Measurements from ENCODE around the gene KBTBD6.
"Not testable (repeated sequence)": the region's sequence is repeated elsewhere in the genome, so short reads cannot be mapped to it uniquely, and the experiment has no call there.

The KBTBD6 gene

GRCh38 chr13:41132512-41133152 lies at the start of gene KBTBD6:
Gene KBTBD6 (minus strand): TSS chr13:41132802. CDS start chr13:41132511, 291 bp downstream.
- DNase-seq (ENCODE audit: low read depth): peak; percentile 99
- H3K4me3 ChIP-seq (ENCODE audit: low read depth, low read length): peak within 1 kb of the TSS; percentile 87
- TF ChIP-seq CTCF (IDR thresholded peaks at IDR 0.05; ENCODE audit: low read depth, low read length): no peak
- TF ChIP-seq MYC (IDR thresholded peaks at IDR 0.05; ENCODE audit: low read depth, low read length): peak; percentile 96
- TF ChIP-seq MAX (IDR thresholded peaks at IDR 0.05; ENCODE audit: low read depth, low read length): 0 out of 2 replicates have a peak, but pooled peaks have one; percentile 63
- peak; percentile 94 for TF ChIP-seq POLR2A (IDR thresholded peaks at IDR 0.05; ENCODE audit: extremely low read depth, insufficient read length)

- no peak overlapping the region for H3K4me3 ChIP-seq (ENCODE audit: low read depth, low read length)
- no peak for DNase-seq (ENCODE audit: low read depth)
- TF ChIP-seq MYC (IDR thresholded peaks at IDR 0.05; ENCODE audit: low read depth, low read length) (no peak), CTCF (IDR thresholded peaks at IDR 0.05; ENCODE audit: low read depth, low read length) (no peak), MAX (IDR thresholded peaks at IDR 0.05; ENCODE audit: low read depth, low read length) (no peak), POLR2A (IDR thresholded peaks at IDR 0.05; ENCODE audit: extremely low read depth, insufficient read length) (no peak)
These were observed 49.6 kb upstream of the KBTBD6 start for GRCh38 chr13:41182231-41182630.

- TF ChIP-seq POLR2A (IDR thresholded peaks at IDR 0.05; ENCODE audit: extremely low read depth, insufficient read length): no peak
- no peak for TF ChIP-seq MAX (IDR thresholded peaks at IDR 0.05; ENCODE audit: low read depth, low read length)
- TF ChIP-seq MYC (IDR thresholded peaks at IDR 0.05; ENCODE audit: low read depth, low read length): no peak
- TF ChIP-seq CTCF (IDR thresholded peaks at IDR 0.05; ENCODE audit: low read depth, low read length): no peak
- H3K4me3 ChIP-seq (ENCODE audit: low read depth, low read length): no peak overlapping the region
- no peak for DNase-seq (ENCODE audit: low read depth)
These were observed 47.1 kb upstream of the KBTBD6 start for GRCh38 chr13:41179593-41180250.

- H3K4me3 ChIP-seq (ENCODE audit: low read depth, low read length): no peak overlapping the region
- TF ChIP-seq POLR2A (IDR thresholded peaks at IDR 0.05; ENCODE audit: extremely low read depth, insufficient read length) (no peak), CTCF (IDR thresholded peaks at IDR 0.05; ENCODE audit: low read depth, low read length) (no peak), MYC (IDR thresholded peaks at IDR 0.05; ENCODE audit: low read depth, low read length) (no peak), MAX (IDR thresholded peaks at IDR 0.05; ENCODE audit: low read depth, low read length) (no peak)
- DNase-seq (ENCODE audit: low read depth): no peak
These were observed 45.4 kb upstream of the KBTBD6 start for GRCh38 chr13:41178040-41178439.

GRCh38 chr13:41177616-41178015 lies 45.0 kb upstream of the KBTBD6 start:
- DNase-seq (ENCODE audit: low read depth): peak; percentile 30
- no peak for TF ChIP-seq CTCF (IDR thresholded peaks at IDR 0.05; ENCODE audit: low read depth, low read length)
- TF ChIP-seq POLR2A (IDR thresholded peaks at IDR 0.05; ENCODE audit: extremely low read depth, insufficient read length): no peak
- TF ChIP-seq MAX (IDR thresholded peaks at IDR 0.05; ENCODE audit: low read depth, low read length): no peak
- no peak for TF ChIP-seq MYC (IDR thresholded peaks at IDR 0.05; ENCODE audit: low read depth, low read length)
- H3K4me3 ChIP-seq (ENCODE audit: low read depth, low read length): no peak overlapping the region

- not testable (repeated sequence) for DNase-seq (ENCODE audit: low read depth); H3K4me3 ChIP-seq (ENCODE audit: low read depth, low read length)
These were observed 43.0 kb upstream of the KBTBD6 start for GRCh38 chr13:41175576-41175975.
